BLaER1 (cell line): ENCODE data around the gene EIF3K.

ENCODE experiments used
- H3K27ac ChIP-seq: shearing (Covaris generic); formaldehyde crosslinking; 2 replicates; pipeline ENCODE4 v1.8.1; 2022
- H3K27me3 ChIP-seq: shearing (Covaris generic); formaldehyde crosslinking; 2 replicates; pipeline ENCODE4 v1.8.1; 2022
- H3K36me3 ChIP-seq: shearing (Covaris generic); formaldehyde crosslinking; 2 replicates; pipeline ENCODE4 v1.8.1; 2022
- H3K4me1 ChIP-seq: shearing (Covaris generic); formaldehyde crosslinking; 2 replicates; pipeline ENCODE4 v1.8.1; 2022
- H3K4me2 ChIP-seq: shearing (Covaris generic); formaldehyde crosslinking; 2 replicates; pipeline ENCODE4 v1.8.1; 2022
- H3K4me3 ChIP-seq: shearing (Covaris generic); formaldehyde crosslinking; 2 replicates; pipeline ENCODE4 v1.8.1; 2022
- H3K9ac ChIP-seq: shearing (Covaris generic); formaldehyde crosslinking; 2 replicates; pipeline ENCODE4 v1.8.1; 2022
- H3K9me3 ChIP-seq: shearing (Covaris generic); formaldehyde crosslinking; 2 replicates; pipeline ENCODE4 v1.8.1; 2022
- H4K20me1 ChIP-seq: shearing (Covaris generic); formaldehyde crosslinking; 2 replicates; pipeline ENCODE4 v1.8.1; 2022
- Cebpa-rat ChIP-seq: shearing (Covaris generic); IDR thresholded peaks from 2 replicates; pipeline ENCODE4 v1.8.1; 2022

EIF3K gene

DNA sequence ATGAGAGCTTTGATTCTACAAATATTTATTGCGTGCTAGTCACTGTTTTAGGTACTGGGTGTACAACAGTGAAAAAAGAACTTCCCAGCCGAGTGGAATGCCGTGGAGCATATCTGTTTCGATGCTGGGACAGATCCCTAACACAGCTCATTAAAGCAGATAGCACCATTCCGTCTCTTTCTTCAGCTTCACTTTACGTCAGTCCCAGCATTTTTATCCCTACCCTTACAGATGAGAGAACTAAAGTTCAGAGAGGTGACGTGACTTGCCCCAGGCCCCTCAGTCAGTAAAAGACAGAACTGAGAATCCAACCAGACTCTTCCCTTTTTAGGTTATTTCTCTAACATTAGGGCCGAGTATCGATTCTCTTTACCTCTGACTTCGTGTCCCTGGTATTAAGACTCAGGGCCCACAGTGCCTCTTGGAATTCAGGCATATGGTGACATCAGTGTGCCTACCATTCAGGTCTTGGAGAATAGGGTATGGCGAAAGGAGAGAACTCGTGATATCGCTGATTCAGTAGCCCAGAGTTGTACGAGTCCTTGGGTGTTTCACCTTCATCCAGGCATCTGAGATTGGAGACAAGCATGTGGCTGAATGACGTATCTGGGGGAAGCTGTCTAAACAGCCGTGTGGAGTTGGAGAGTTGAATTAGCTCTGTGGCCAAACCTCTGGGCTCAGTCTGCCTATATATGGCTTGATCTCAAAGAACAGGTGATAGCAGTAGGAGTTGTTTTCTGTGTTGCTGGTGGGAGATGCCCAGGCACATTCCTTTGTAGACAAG, 55.6 kb downstream of the EIF3K start:
- Histone ChIP-seq H3K27me3 (no peaks in the 10 kb centered on the region), H3K9ac (no peak overlapping the region), H3K36me3 (peaks cover 29% of the 10 kb centered on the region), H3K4me1 (peaks cover 85% of the 10 kb centered on the region), H3K4me3 (no peak overlapping the region), H3K27ac (peak overlapping the region; percentile 39), H3K9me3 (no peaks in the 10 kb centered on the region), H4K20me1 (peaks cover 57% of the 10 kb centered on the region), H3K4me2 (peak overlapping the region; percentile 81)
- TF ChIP-seq Cebpa-rat, result no peak

DNA sequence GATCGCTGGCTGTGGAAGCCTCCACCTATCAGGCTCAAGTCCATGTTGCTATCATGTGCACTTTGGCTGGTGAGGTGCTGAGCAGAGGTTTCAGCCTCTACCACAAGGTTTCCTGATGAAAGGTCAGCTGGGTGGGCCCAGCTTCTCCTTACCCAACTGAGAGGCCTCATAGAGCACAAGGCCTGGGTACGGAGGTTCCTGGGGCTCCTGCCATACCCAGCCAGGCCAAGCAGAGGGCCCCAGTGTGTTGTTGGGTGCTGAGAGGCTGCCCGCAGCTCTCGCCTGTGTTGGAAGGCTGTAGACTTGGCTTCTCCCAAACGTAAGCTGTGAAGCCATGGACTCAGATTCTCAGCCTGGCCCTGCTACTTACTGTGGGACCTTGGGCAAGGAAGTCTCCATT, 56.6 kb downstream of the EIF3K start:
- Histone ChIP-seq H3K4me2 (peak overlapping the region; percentile 81), H3K9me3 (no peaks in the 10 kb centered on the region), H3K27me3 (no peaks in the 10 kb centered on the region), H3K4me3 (no peak overlapping the region), H3K36me3 (peaks cover 32% of the 10 kb centered on the region), H4K20me1 (peaks cover 68% of the 10 kb centered on the region), H3K9ac (peak overlapping the region; percentile 42; the same call in 1 of the 2 replicates), H3K27ac (peak overlapping the region; percentile 39), H3K4me1 (peaks cover 85% of the 10 kb centered on the region)
- no peak for TF ChIP-seq Cebpa-rat

DNA sequence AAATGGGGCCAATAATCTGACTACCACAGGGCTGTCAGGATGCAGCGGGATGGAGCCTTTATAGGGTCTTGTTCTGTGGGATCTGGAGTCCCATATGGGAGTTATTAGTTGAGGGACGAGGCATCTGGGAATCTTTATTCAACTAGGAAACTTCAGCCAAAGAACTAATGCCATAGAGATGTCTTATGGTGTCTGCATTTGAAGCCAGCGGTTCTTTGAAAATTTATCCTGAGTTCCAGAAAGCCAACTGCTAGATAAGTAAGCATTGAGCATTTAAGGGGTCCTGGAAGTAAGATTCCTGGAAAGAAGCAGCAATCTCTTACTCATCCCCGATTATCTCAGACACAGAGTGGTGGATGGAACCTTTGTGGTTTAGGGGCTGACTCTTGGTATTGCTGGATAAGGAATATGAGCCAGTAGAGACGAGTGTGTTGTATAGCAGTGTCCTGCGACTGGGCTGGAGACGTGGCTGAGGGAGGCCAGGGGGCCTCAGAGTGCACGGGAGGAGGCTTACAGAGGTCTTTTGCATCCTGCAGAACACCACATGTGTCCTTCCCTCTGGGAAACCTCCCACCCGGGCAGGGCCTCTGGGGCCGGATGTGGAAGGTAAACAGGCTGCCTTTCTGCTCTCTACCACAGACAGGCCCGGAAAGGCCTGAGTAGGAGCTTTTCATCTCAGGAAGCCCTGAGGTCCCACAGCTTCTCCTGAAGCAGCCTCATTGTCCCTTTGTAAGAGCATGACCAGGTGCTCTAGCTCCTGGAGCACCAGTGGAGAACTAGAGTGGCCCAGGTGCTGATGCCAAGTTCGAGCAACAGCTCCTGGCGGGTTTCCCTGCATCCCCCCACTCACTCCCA, 57.3 kb downstream of the EIF3K start:
- H3K36me3 ChIP-seq, result peaks cover 33% of the 10 kb centered on the region
- TF ChIP-seq Cebpa-rat, result no peak
- H4K20me1 ChIP-seq, result peaks cover 71% of the 10 kb centered on the region
- H3K9me3 ChIP-seq, result no peaks in the 10 kb centered on the region
- H3K27ac ChIP-seq, result peak overlapping the region; percentile 39
- H3K4me2 ChIP-seq, result peak overlapping the region; percentile 81
- peaks cover 85% of the 10 kb centered on the region for H3K4me1 ChIP-seq
- peak overlapping the region; percentile 42; the same call in 1 of the 2 replicates for H3K9ac ChIP-seq
- H3K27me3 ChIP-seq, result no peaks in the 10 kb centered on the region
- peak overlapping the region; percentile 12; the same call in 1 of the 2 replicates for H3K4me3 ChIP-seq

DNA sequence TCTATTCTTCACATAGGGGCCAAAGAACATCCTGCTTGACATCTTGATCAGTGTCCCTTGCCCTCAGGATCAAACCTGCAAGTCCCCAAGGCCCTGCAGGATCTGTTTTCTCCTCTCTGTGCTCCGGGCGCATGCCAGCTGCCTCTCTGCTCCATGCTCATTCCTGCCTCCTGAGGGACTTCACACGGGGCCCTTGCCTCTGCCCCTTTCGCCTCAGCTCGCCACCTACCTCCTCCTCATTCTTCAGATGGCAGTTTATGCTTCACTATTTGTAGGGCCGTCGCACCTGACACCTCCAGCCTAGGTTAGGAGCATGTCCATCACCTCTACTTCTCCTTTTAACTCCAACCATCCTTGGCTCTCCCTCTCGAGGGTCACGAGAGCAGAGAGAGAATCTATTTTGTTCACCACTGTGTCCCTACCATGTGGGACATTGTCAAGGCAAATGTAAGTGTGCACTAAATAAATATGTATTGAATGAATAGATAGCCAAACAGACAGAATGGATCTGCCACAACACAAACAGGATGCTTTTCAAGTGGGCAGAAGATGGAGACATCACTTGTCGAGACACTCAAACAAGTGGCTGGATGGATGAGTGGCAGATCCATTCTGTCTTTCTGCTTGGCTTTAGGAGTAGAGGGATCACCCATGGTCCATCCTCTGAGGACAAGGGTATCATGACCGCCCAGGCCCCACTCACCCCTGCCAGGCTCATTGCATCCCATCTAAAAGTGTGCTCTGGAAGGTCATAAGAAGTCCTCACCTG, 58.1 kb downstream of the EIF3K start:
- no peak for TF ChIP-seq Cebpa-rat
- Histone ChIP-seq H3K4me1 (peaks cover 81% of the 10 kb centered on the region), H4K20me1 (peaks cover 79% of the 10 kb centered on the region), H3K9ac (peak overlapping the region; percentile 42; the same call in 1 of the 2 replicates), H3K9me3 (no peaks in the 10 kb centered on the region), H3K27ac (peak overlapping the region; percentile 39), H3K27me3 (no peaks in the 10 kb centered on the region), H3K4me2 (peak overlapping the region; percentile 81), H3K36me3 (peaks cover 37% of the 10 kb centered on the region), H3K4me3 (no peak overlapping the region)

DNA sequence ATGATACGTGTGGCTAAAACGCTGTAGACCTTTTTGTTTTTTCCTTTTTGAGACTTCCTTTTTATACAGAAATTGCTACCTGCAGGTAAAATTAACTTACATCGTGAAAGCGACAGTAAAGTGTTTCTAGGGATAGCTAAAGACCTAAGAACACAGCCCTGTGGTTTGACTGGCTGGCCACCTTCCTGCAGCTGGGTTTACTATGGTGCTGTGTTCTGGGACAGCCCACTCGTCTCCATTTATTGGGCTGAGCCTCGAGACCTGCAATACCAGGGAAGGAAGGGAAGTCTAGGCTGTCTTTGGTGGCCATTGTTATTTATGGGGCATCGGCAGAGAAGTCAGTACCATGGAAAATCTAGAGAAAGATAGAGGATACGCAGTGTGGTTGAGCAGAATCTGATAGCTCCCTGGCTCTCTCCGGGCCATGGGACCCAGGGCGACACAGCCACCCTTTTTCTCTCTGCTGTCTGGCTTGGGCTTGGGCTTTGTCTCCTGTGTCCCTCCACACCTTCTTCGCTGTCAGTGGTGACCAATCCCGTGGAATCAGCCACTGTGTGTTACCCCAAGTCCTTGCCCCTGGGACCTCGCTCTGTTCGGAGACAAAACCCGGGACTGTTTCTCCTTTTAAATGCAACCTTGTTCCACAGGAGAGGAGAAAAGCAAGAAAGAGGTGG, 59.4 kb downstream of the EIF3K start:
- no peak for TF ChIP-seq Cebpa-rat
- H3K9me3 ChIP-seq, result no peaks in the 10 kb centered on the region
- no peaks in the 10 kb centered on the region for H3K27me3 ChIP-seq
- H3K4me3 ChIP-seq, result no peak overlapping the region
- peaks cover 90% of the 10 kb centered on the region for H3K4me1 ChIP-seq
- H3K27ac ChIP-seq, result 0 out of 2 replicates have a peak overlapping the region, but pooled peaks have one; percentile 45
- peaks cover 92% of the 10 kb centered on the region for H4K20me1 ChIP-seq
- 0 out of 2 replicates have a peak overlapping the region, but pooled peaks have one; percentile 81 for H3K4me2 ChIP-seq
- H3K9ac ChIP-seq, result no peak overlapping the region
- peaks cover 45% of the 10 kb centered on the region for H3K36me3 ChIP-seq

DNA sequence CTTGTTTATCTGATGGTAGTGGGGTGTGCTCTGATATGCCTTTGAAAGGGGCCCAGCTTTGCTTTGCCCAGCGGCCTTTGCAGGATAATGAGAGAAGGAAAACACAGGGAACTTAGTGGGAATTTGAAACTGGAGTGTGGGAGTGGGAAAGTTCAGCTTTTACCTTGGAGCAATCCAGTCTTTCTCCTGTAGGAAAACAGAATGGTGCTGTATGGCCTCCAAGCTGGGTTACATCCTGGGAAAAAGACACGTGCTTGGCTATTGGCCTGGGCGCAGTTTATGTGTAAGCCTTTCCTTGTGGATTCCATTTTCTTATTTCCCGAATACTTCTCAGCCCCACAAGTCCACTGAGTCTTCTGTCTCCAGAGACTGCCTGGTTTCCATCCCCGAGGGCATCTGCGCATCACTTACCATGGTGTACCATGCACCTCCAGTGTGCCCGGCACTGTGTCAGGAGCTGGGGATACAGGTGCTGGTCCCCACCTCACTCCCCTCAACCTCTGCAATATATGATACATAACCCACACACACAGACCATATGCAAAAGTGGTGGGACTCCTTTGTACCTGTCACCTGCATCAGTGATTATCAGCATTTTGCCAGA, 60.0 kb downstream of the EIF3K start:
- Histone ChIP-seq H3K9me3 (no peaks in the 10 kb centered on the region), H3K36me3 (peaks cover 45% of the 10 kb centered on the region), H3K4me2 (0 out of 2 replicates have a peak overlapping the region, but pooled peaks have one; percentile 3), H3K4me1 (peaks cover 96% of the 10 kb centered on the region), H3K9ac (no peak overlapping the region), H3K4me3 (no peak overlapping the region), H3K27ac (0 out of 2 replicates have a peak overlapping the region, but pooled peaks have one; percentile 45), H3K27me3 (no peaks in the 10 kb centered on the region), H4K20me1 (peaks cover 97% of the 10 kb centered on the region)
- TF ChIP-seq Cebpa-rat, result no peak

DNA sequence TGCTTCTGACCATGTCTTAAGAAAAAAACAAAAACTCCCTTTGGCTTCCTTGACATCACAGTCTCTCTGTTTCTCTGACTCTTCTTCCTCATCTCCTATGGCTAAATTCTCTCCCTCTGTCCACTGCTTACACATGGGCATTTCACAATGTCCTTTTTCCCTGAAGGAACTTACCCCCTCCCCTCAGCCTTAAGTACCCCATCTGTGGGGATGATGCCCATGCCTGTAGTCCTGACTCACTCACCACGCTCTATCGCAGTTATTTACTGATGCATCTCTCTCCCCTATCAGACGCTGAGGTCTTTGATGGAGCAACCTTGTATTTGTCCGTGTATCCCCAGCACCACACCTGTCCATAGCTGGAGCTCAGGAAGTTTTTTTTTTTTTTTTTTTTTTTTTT, 60.9 kb downstream of the EIF3K start:
- H3K36me3 ChIP-seq, result peaks cover 45% of the 10 kb centered on the region
- no peak overlapping the region for H3K4me2 ChIP-seq
- no peak overlapping the region for H3K9ac ChIP-seq
- no peak for TF ChIP-seq Cebpa-rat
- no peaks in the 10 kb centered on the region for H3K27me3 ChIP-seq
- H3K4me3 ChIP-seq, result no peak overlapping the region
- no peak overlapping the region for H3K27ac ChIP-seq
- H4K20me1 ChIP-seq, result peaks cover 91% of the 10 kb centered on the region
- H3K4me1 ChIP-seq, result peaks cover 96% of the 10 kb centered on the region
- no peaks in the 10 kb centered on the region for H3K9me3 ChIP-seq

DNA sequence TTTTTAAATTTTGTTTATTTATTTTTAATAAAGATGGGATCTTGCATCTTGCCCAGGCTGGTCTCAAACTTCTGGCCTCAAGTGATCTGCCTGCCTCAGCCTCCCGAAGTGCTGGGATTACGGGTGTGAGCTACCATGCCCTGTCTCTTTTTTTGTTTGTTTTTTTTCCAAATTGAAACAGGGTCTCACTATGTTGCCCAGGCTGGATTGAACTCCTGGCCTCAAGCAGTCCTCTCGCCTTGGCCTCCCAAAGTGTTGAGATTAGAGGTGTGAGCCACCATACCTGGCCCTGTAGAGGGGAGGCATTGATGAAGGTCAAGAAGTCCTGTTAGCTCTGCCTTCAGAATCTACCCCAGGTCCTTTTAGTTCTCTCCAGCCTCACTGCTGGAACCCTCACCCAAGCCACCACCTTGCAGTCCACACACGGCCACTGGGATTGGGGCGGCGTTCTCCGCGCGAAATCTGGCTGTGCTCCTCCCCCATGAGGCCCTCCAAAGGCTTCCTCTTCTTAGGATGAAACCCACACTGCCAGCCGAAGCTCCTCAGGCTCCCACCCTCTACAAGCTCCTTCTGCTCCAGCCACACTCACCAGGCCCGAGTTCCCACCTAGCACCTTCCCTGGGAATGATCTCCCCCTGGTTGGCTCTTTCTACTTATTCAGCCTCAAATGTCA, 63.3 kb downstream of the EIF3K start:
- peak overlapping the region; percentile 89 for H3K4me2 ChIP-seq
- no peaks in the 10 kb centered on the region for H3K27me3 ChIP-seq
- H4K20me1 ChIP-seq, result peaks cover 83% of the 10 kb centered on the region
- H3K9ac ChIP-seq, result peak overlapping the region; percentile 54; the same call in 1 of the 2 replicates
- no peak overlapping the region for H3K4me3 ChIP-seq
- H3K27ac ChIP-seq, result peak overlapping the region; percentile 74
- no peak for TF ChIP-seq Cebpa-rat
- peaks cover 96% of the 10 kb centered on the region for H3K4me1 ChIP-seq
- H3K36me3 ChIP-seq, result peaks cover 36% of the 10 kb centered on the region
- no peaks in the 10 kb centered on the region for H3K9me3 ChIP-seq
